Regular cardiac myocyte (primary cell): ENCODE results near the gene PTPA. TPM values are rescaled to one million over a fixed set of nuclear protein-coding genes. Genes with fewer than 3 reads are reported as not detected.

Source experiments
- total RNA-seq: library from RNA; depleted of rRNA; stranded (reverse); fragments of >200 nt; gene quantifications from 2 replicates; pipeline ENCODE4 v1.2.3, GENCODE V29; 2014

Gene PTPA
- 86.3 and 146 TPM in 2 replicates for total RNA-seq

GRCh38 chr9:129110740-129111527, at the start of gene PTPA, which contains the start of gene CRAT:
Gene PTPA (plus strand): TSS chr9:129111415. CDS start chr9:129111601, 186 bp downstream.
Gene CRAT (minus strand): TSS chr9:129110793. CDS start chr9:129110509, 284 bp downstream.

GRCh38 chr9:129080601-129081387, 30.4 kb upstream of the PTPA start, which contains the start of gene DOLPP1:
Gene DOLPP1 (plus strand): TSS chr9:129081111. CDS start chr9:129081132, 21 bp downstream.

GRCh38 chr9:129177791-129178567, 66.8 kb downstream of the PTPA start, which contains the start of gene IER5L:
Gene IER5L (minus strand): TSS chr9:129178261. CDS start chr9:129178052, 209 bp downstream.

Other genes starting within 250 kb of the PTPA start
- gene KYAT1, start 229.5 kb upstream of the PTPA start, total RNA-seq, result 5.4 and 8.4 TPM in 2 replicates
- gene LRRC8A, start 229.3 kb upstream of the PTPA start, total RNA-seq, result 30.2 and 63.1 TPM in 2 replicates
- 5.0 and 5.9 TPM in 2 replicates for gene PHYHD1, start 190.4 kb upstream of the PTPA start, total RNA-seq
- gene DOLK, start 163.8 kb upstream of the PTPA start, total RNA-seq, result 24.0 and 35.3 TPM in 2 replicates
- gene NUP188, start 163.7 kb upstream of the PTPA start, total RNA-seq, result 24.5 and 46.2 TPM in 2 replicates
- gene SH3GLB2, start 83.1 kb upstream of the PTPA start, total RNA-seq, result 26.3 and 33.3 TPM in 2 replicates
- 23.6 and 27.3 TPM in 2 replicates for gene MIGA2, start 74.8 kb upstream of the PTPA start, total RNA-seq
- 8.2 and 14.2 TPM in 2 replicates for gene DOLPP1, start 30.3 kb upstream of the PTPA start, total RNA-seq
- 34.7 and 35.2 TPM in 2 replicates for gene CRAT, start 622 bp upstream of the PTPA start, total RNA-seq
- gene IER5L, start 66.8 kb downstream of the PTPA start, total RNA-seq, result 45.8 and 68.5 TPM in 2 replicates